DOHH2 (cell line): Measurements from ENCODE around the gene TRIML1.

Source experiments
- H3F3A ChIP-seq: fragments of 200-600 bp; sonication (generic), shearing (Covaris generic); 2 replicates; pipeline ENCODE4 v1.6.0; 2016; ENCODE audit warnings: antibody characterized with exemption, mild to moderate bottlenecking; ENCODE audit not compliant: control insufficient read depth, insufficient read depth
- H3K27ac ChIP-seq: fragments of 200-600 bp; sonication (generic); 2 replicates; pipeline ENCODE4 v1.5.1; 2014; ENCODE audit warnings: low read depth, mild to moderate bottlenecking, low read length, moderate library complexity
- H3K27me3 ChIP-seq: fragments of 200-600 bp; sonication (generic); 2 replicates; pipeline ENCODE4 v1.6.1; 2014; ENCODE audit warnings: mild to moderate bottlenecking, low read length, mixed read lengths; ENCODE audit not compliant: control insufficient read depth
- H3K36me3 ChIP-seq: fragments of 200-600 bp; sonication (generic); 2 replicates; pipeline ENCODE4 v1.6.1; 2014; ENCODE audit warnings: mild to moderate bottlenecking, low read length, moderate library complexity, mixed read lengths; ENCODE audit not compliant: control insufficient read depth
- H3K4me1 ChIP-seq: fragments of 200-600 bp; sonication (generic); 2 replicates; pipeline ENCODE4 v1.6.1; 2014; ENCODE audit warnings: mild to moderate bottlenecking, low read length, mixed read lengths; ENCODE audit not compliant: control insufficient read depth
- H3K4me2 ChIP-seq: fragments of 200-600 bp; sonication (generic); 2 replicates; pipeline ENCODE4 v1.6.0; 2014; ENCODE audit warnings: mild to moderate bottlenecking, low read length, moderate library complexity
- H3K4me3 ChIP-seq: fragments of 200-600 bp; sonication (generic); 2 replicates; pipeline ENCODE4 v1.5.1; 2014; ENCODE audit warnings: mild to moderate bottlenecking, low read length, mixed read lengths
- H3K79me2 ChIP-seq: fragments of 200-600 bp; sonication (generic); 2 replicates; pipeline ENCODE4 v1.6.1; 2014; ENCODE audit warnings: mild to moderate bottlenecking, low read length, mixed read lengths; ENCODE audit not compliant: control insufficient read depth
- H3K9me2 ChIP-seq: fragments of 200-600 bp; sonication (generic); replicated peaks from 2 replicates; pipeline ENCODE4 v1.6.1; 2014; ENCODE audit warnings: mild to moderate bottlenecking, low read length, mixed read lengths; ENCODE audit not compliant: control insufficient read depth
- H3K9me3 ChIP-seq: fragments of 200-600 bp; sonication (generic); 2 replicates; pipeline ENCODE4 v1.6.1; 2014; ENCODE audit warnings: antibody characterized with exemption, low read length, mixed read lengths; ENCODE audit not compliant: control insufficient read depth, insufficient read depth
- H4K20me1 ChIP-seq: fragments of 200-600 bp; sonication (generic); 2 replicates; pipeline ENCODE4 v1.6.0; 2014; ENCODE audit warnings: low read depth, mild to moderate bottlenecking, antibody characterized with exemption, low read length, moderate library complexity; ENCODE audit not compliant: control insufficient read depth, insufficient read depth
- EZH2phosphoT487 ChIP-seq: fragments of 200-600 bp; sonication (generic); IDR thresholded peaks from 2 replicates; pipeline ENCODE4 v1.6.1; 2017; ENCODE audit warnings: borderline replicate concordance, mild to moderate bottlenecking, antibody characterized with exemption, low read length, moderate library complexity, mixed read lengths
- TF ChIP-seq, protein P1 (sequence below): fragments of 200-600 bp; sonication (generic); IDR thresholded peaks from one replicate; pipeline ENCODE4 v1.5.1; 2014; ENCODE audit warnings: antibody characterized with exemption, mild to moderate bottlenecking, low read depth, low read length; ENCODE audit not compliant: poor library complexity, severe bottlenecking

TRIML1 gene

DNA sequence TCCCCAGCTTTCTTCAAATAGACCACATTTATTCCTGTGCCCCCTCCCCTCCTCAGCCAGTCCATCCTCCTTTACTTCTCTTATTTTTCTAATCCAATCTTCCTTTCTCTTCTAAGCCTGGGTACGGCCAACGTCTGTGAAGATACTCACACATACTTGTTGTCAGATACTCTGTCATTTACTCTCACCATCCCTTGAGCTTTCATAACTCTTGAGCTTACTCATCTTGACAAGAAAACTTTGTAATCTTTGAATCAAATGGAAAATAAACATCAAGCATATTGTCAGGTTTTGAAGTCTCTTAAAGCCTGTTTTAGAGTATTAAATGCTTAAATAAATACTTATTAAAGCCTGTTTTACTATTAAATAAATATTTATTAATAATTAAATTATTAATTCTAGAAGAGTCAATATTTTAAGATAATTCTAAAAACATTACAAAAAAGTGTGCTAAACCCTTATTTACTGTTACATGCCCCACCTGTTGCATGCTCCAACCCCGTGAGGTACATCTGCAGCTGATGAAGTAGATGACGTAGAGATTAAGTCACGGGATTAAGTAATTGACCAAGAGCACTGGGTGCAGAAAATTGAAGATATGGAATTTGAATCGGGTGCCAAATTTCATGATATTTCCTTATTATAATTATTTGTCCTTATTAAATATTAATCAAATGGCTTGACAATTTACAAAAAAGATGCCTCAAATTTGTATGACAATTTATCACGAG lies 28.3 kb upstream of the TRIML1 start:
- Histone ChIP-seq H4K20me1 (no peaks in the 10 kb centered on the region), H3K79me2 (no peaks in the 10 kb centered on the region), H3K27me3 (no peaks in the 10 kb centered on the region), H3K9me3 (peaks cover 4% of the 10 kb centered on the region; the same call in 1 of the 2 replicates), H3K4me2 (no peak overlapping the region), H3K4me1 (no peaks in the 10 kb centered on the region), H3K27ac (no peak overlapping the region), H3K9me2 (no peaks in the 10 kb centered on the region), H3K36me3 (no peaks in the 10 kb centered on the region), H3K4me3 (no peak overlapping the region), H3F3A (no peaks in the 10 kb centered on the region)
- TF ChIP-seq EZH2phosphoT487, result no peak
- TF ChIP-seq, protein P1, sequence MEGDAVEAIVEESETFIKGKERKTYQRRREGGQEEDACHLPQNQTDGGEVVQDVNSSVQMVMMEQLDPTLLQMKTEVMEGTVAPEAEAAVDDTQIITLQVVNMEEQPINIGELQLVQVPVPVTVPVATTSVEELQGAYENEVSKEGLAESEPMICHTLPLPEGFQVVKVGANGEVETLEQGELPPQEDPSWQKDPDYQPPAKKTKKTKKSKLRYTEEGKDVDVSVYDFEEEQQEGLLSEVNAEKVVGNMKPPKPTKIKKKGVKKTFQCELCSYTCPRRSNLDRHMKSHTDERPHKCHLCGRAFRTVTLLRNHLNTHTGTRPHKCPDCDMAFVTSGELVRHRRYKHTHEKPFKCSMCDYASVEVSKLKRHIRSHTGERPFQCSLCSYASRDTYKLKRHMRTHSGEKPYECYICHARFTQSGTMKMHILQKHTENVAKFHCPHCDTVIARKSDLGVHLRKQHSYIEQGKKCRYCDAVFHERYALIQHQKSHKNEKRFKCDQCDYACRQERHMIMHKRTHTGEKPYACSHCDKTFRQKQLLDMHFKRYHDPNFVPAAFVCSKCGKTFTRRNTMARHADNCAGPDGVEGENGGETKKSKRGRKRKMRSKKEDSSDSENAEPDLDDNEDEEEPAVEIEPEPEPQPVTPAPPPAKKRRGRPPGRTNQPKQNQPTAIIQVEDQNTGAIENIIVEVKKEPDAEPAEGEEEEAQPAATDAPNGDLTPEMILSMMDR, result no peak

DNA sequence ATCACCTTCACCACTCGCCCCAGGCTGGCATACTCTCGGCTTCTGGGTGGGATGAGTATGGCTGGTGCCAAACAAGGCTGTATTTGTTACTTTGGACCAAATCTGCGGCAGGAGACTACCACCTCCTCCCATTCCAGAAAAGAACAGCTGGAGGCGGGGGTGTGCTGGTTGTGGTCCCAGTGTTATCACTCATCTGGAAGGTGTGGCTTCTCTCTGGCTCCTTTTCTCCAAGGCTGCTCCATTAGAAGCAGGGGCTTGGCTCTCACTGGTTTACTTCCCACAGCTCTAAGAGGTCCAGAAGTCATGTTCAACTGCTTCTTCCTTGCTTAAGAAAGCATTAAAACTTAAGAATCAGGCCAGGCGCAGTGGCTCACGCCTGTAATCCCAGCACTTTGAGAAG lies 27.3 kb upstream of the TRIML1 start:
- Histone ChIP-seq H3K4me3 (no peak overlapping the region), H4K20me1 (no peaks in the 10 kb centered on the region), H3K9me3 (peaks cover 4% of the 10 kb centered on the region; the same call in 1 of the 2 replicates), H3K79me2 (no peaks in the 10 kb centered on the region), H3K27me3 (no peaks in the 10 kb centered on the region), H3K9me2 (no peaks in the 10 kb centered on the region), H3K27ac (no peak overlapping the region), H3K36me3 (no peaks in the 10 kb centered on the region), H3K4me1 (no peaks in the 10 kb centered on the region), H3K4me2 (no peak overlapping the region), H3F3A (no peaks in the 10 kb centered on the region)
- no peak for TF ChIP-seq EZH2phosphoT487
- TF ChIP-seq, protein P1, result no peak

DNA sequence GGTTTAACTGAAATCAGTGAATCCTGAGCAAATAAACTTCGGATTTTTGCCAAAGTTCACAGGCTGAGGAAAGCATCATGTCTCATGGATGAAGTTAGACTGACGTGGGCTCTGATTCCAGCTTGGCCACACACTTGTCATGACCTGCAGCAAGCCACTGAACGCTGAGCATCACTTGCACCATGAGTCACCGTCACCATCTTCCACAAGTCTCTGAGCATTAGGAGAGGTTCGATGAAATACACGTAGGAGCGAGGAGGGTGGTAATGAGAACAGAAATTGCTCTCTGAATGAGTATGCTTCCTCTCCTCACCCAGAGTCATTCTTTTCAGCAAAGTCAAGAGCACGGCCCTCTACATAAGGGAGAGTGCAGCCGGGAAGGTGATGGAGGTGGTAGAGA lies 26.1 kb upstream of the TRIML1 start:
- Histone ChIP-seq H3K27me3 (no peaks in the 10 kb centered on the region), H3F3A (no peaks in the 10 kb centered on the region), H3K27ac (no peak overlapping the region), H3K4me1 (no peaks in the 10 kb centered on the region), H3K36me3 (no peaks in the 10 kb centered on the region), H3K4me3 (no peak overlapping the region), H3K9me3 (peaks cover 4% of the 10 kb centered on the region; the same call in 1 of the 2 replicates), H3K79me2 (no peaks in the 10 kb centered on the region), H4K20me1 (no peaks in the 10 kb centered on the region), H3K9me2 (no peaks in the 10 kb centered on the region), H3K4me2 (no peak overlapping the region)
- TF ChIP-seq EZH2phosphoT487, result no peak
- TF ChIP-seq, protein P1, result no peak
